IMR-90 (cell line): ENCODE measurements around the gene GRIFIN.

ENCODE experiments used
- BHLHE40 ChIP-seq: fragments of 150-350 bp; IDR thresholded peaks from 2 replicates; pipeline ENCODE4 v1.6.1; 2016; ENCODE audit warnings: mild to moderate bottlenecking, low read depth, low read length
- CEBPB ChIP-seq: IDR thresholded peaks from 2 replicates; pipeline ENCODE4 v1.6.1; 2012; ENCODE audit warnings: low read depth, low read length, improper control_type of control experiment
- CHD1 ChIP-seq: IDR thresholded peaks from 2 replicates; pipeline ENCODE4 v1.6.1; 2012; ENCODE audit warnings: low read depth, low read length, improper control_type of control experiment
- CTCF ChIP-seq: conservative IDR thresholded peaks from 2 replicates; pipeline ENCODE4 v1.5.1; 2012; ENCODE audit warnings: mild to moderate bottlenecking, low read depth, low read length, improper control_type of control experiment
- ELK1 ChIP-seq: fragments of 150-350 bp; IDR thresholded peaks from 2 replicates; pipeline ENCODE4 v1.6.1; 2016; ENCODE audit warnings: low read depth, mild to moderate bottlenecking, low read length, moderate library complexity, borderline replicate concordance
- FOS ChIP-seq: fragments of 150-350 bp; IDR thresholded peaks from 2 replicates; pipeline ENCODE4 v1.6.1; 2016; ENCODE audit warnings: low read depth, low read length
- MAFK ChIP-seq: IDR thresholded peaks from 2 replicates; pipeline ENCODE4 v1.6.1; 2012; ENCODE audit warnings: low read depth, low read length, improper control_type of control experiment
- MAZ ChIP-seq: IDR thresholded peaks from 2 replicates; pipeline ENCODE4 v1.6.1; 2012; ENCODE audit warnings: low read depth, mild to moderate bottlenecking, low read length, improper control_type of control experiment, moderate library complexity, borderline replicate concordance
- MXI1 ChIP-seq: IDR thresholded peaks from 2 replicates; pipeline ENCODE4 v1.6.1; 2012; ENCODE audit warnings: low read depth, mild to moderate bottlenecking, low read length, moderate library complexity, borderline replicate concordance
- POLR2A ChIP-seq: IDR thresholded peaks from 2 replicates; pipeline ENCODE4 v1.6.1; 2012; ENCODE audit warnings: mild to moderate bottlenecking, low read depth, low read length
- RAD21 ChIP-seq: IDR thresholded peaks from 2 replicates; pipeline ENCODE4 v1.6.1; 2012; ENCODE audit warnings: low read length, improper control_type of control experiment
- RCOR1 ChIP-seq: IDR thresholded peaks from 2 replicates; pipeline ENCODE4 v1.6.1; 2012; ENCODE audit warnings: mild to moderate bottlenecking, low read length, improper control_type of control experiment; ENCODE audit not compliant: insufficient replicate concordance
- SMC3 ChIP-seq: fragments of 150-350 bp; IDR thresholded peaks from 2 replicates; pipeline ENCODE4 v1.6.1; 2016; ENCODE audit warnings: low read depth, mild to moderate bottlenecking, antibody characterized with exemption, low read length, moderate library complexity
- USF2 ChIP-seq: fragments of 150-350 bp; IDR thresholded peaks from 2 replicates; pipeline ENCODE4 v1.6.1; 2017; ENCODE audit warnings: mild to moderate bottlenecking, antibody characterized with exemption, low read length, low read depth

GRCh38 chr7:2476776-2477446 lies 713 bp upstream of the GRIFIN start:
- TF ChIP-seq CTCF (no peak), RCOR1 (no peak), SMC3 (no peak), POLR2A (no peak), BHLHE40 (no peak), FOS (no peak), RAD21 (no peak), ELK1 (no peak), USF2 (no peak), CHD1 (no peak), MAFK (no peak), MAZ (no peak), MXI1 (no peak), CEBPB (no peak)
